ENCODE measurements around the gene CD99L2. TPM values are rescaled to one million over a fixed set of nuclear protein-coding genes. Genes with fewer than 3 reads are reported as not detected.

Gene CD99L2
- total RNA-seq, 4 donors from 2014 or later: 56.8 to 88.6 (median 77.6) TPM

GRCh38 chrX:150813922-150814321, 84.5 kb downstream of the CD99L2 start:
- 76 to 100% methylated on average over 2 to 5 of the region's 5 CpGs for WGBS, 2 donors (ENCODE audit: low coverage in 1 of 2)
- Histone ChIP-seq H3K27ac (no peak overlapping the region), H3K4me3 (no peak overlapping the region), H3K4me1 (no peaks in the 10 kb centered on the region), H3K27me3 (no peaks in the 10 kb centered on the region), H3K36me3 (peaks cover 0 to 4% of the 10 kb centered on the region in 2 donors), H3K9me3 (no peaks in the 10 kb centered on the region)
- TF ChIP-seq EP300 (IDR thresholded peaks at IDR 0.05) (no peak), POLR2A (IDR thresholded peaks at IDR 0.05) (no peak)
- no peak for ATAC-seq

GRCh38 chrX:150806827-150807226, 91.6 kb downstream of the CD99L2 start:
- Histone ChIP-seq H3K9me3 (no peaks in the 10 kb centered on the region), H3K36me3 (no peaks in the 10 kb centered on the region), H3K4me3 (no peak overlapping the region), H3K27me3 (no peaks in the 10 kb centered on the region), H3K4me1 (no peaks in the 10 kb centered on the region), H3K27ac (no peak overlapping the region)
- no peak for ATAC-seq
- no peak for TF ChIP-seq POLR2AphosphoS5 (IDR thresholded peaks at IDR 0.05)
- TF ChIP-seq POLR2A (IDR thresholded peaks at IDR 0.05): no peak
- TF ChIP-seq CTCF (IDR thresholded peaks at IDR 0.05): no peak
- TF ChIP-seq EP300 (IDR thresholded peaks at IDR 0.05): no peak
- WGBS, 2 donors (ENCODE audit: low coverage in 1 of 2): 56 to 88% methylated on average over 1 of the region's 1 CpG

- no peaks in the 10 kb centered on the region for H3K4me1 ChIP-seq
- no peaks in the 10 kb centered on the region for H3K27me3 ChIP-seq
- ATAC-seq: no peak
Measured at GRCh38 chrX:150805736-150806135, 92.7 kb downstream of the CD99L2 start.

GRCh38 chrX:150792949-150793527, 105.4 kb downstream of the CD99L2 start:
- no peak for TF ChIP-seq EP300 (IDR thresholded peaks at IDR 0.05)
- no peak for TF ChIP-seq POLR2AphosphoS5 (IDR thresholded peaks at IDR 0.05)
- TF ChIP-seq POLR2A (IDR thresholded peaks at IDR 0.05): no peak
- TF ChIP-seq CTCF (IDR thresholded peaks at IDR 0.05): no peak
- Histone ChIP-seq H3K36me3 (peaks cover 0 to 57% of the 10 kb centered on the region in 2 donors), H3K27ac (no peak overlapping the region), H3K4me3 (no peak overlapping the region), H3K4me1 (no peaks in the 10 kb centered on the region), H3K9me3 (no peaks in the 10 kb centered on the region), H3K27me3 (no peaks in the 10 kb centered on the region)
- WGBS, 2 donors (ENCODE audit: low coverage in 1 of 2): 67 to 100% methylated on average over 1 to 4 of the region's 5 CpGs
- no peak for ATAC-seq

More at GRCh38 chrX:150805736-150806135, 92.7 kb downstream of the CD99L2 start:
- H3K36me3 ChIP-seq: no peaks in the 10 kb centered on the region
- TF ChIP-seq CTCF (IDR thresholded peaks at IDR 0.05): no peak
- TF ChIP-seq POLR2A (IDR thresholded peaks at IDR 0.05): no peak
- TF ChIP-seq EP300 (IDR thresholded peaks at IDR 0.05): no peak
- TF ChIP-seq POLR2AphosphoS5 (IDR thresholded peaks at IDR 0.05): no peak
- WGBS, 2 donors (ENCODE audit: low coverage in 1 of 2): 100% methylated on average over 2 of the region's 2 CpGs
- H3K9me3 ChIP-seq: no peaks in the 10 kb centered on the region
- H3K4me3 ChIP-seq: no peak overlapping the region
- no peak overlapping the region for H3K27ac ChIP-seq

GRCh38 chrX:150790021-150790420, 108.4 kb downstream of the CD99L2 start:
- 86 to 100% methylated on average over 1 of the region's 1 CpG for WGBS, 2 donors (ENCODE audit: low coverage in 1 of 2)
- Histone ChIP-seq H3K27me3 (no peaks in the 10 kb centered on the region), H3K4me3 (no peak overlapping the region), H3K4me1 (no peaks in the 10 kb centered on the region), H3K9me3 (no peaks in the 10 kb centered on the region), H3K27ac (no peak overlapping the region), H3K36me3 (peaks cover 0 to 47% of the 10 kb centered on the region in 2 donors)
- no peak for TF ChIP-seq EP300 (IDR thresholded peaks at IDR 0.05)
- TF ChIP-seq POLR2A (IDR thresholded peaks at IDR 0.05): no peak
- TF ChIP-seq POLR2AphosphoS5 (IDR thresholded peaks at IDR 0.05): no peak
- TF ChIP-seq CTCF (IDR thresholded peaks at IDR 0.05): no peak
- ATAC-seq: no peak

Data from gastroesophageal sphincter (tissue), 4 donors.